Activated CD8-positive, alpha-beta memory T cell treated with anti-CD3 and anti-CD28 coated beads, Interleukin-2, amount 10 ng/mL, durations not matched to agents 7 days and 5 days (primary cell): ENCODE results near the gene TSPAN18. TPM values are rescaled to one million over a fixed set of nuclear protein-coding genes. Genes with fewer than 3 reads are reported as not detected.

ENCODE experiments used
- ATAC-seq: fragments of 150-1000 bp; cut with Tn5 transposase; one replicate; pipeline ENCODE4 v1.10.0; 2021; ENCODE audit warnings: moderate library complexity
- CTCF ChIA-PET: fragments of 350-600 bp; sonication (Branson Sonifier 250); formaldehyde crosslinking; loops from one replicate; lab custom pipeline; 2021; ENCODE audit warnings: antibody characterized with exemption; lab: Charles Lee
- DNase-seq: peaks from one replicate; pipeline ENCODE4 v3.0.0-alpha.2; 2020
- H3K27ac Mint-ChIP-seq: one replicate; pipeline ENCODE4 v1.8.0; 2021; ENCODE audit warnings: mild to moderate bottlenecking, mixed read lengths
- H3K27me3 Mint-ChIP-seq: one replicate; pipeline ENCODE4 v1.8.0; 2021; ENCODE audit warnings: mixed read lengths
- H3K36me3 Mint-ChIP-seq: one replicate; pipeline ENCODE4 v1.8.0; 2021; ENCODE audit warnings: mild to moderate bottlenecking, mixed read lengths
- H3K4me1 Mint-ChIP-seq: one replicate; pipeline ENCODE4 v1.8.0; 2021; ENCODE audit warnings: mixed read lengths
- H3K4me3 Mint-ChIP-seq: one replicate; pipeline ENCODE4 v1.8.0; 2021; ENCODE audit warnings: mild to moderate bottlenecking, moderate library complexity, mixed read lengths
- H3K9me3 Mint-ChIP-seq: one replicate; pipeline ENCODE4 v1.8.0; 2022; ENCODE audit warnings: low read depth, mixed read lengths
- total RNA-seq, 2 experiments: library from RNA; stranded (reverse); gene quantifications; one replicate each; pipeline ENCODE4 v1.2.3, GENCODE V29; 2021

TSPAN18 gene
- total RNA-seq, 2 experiments from 2014 or later, result 3.8 to 6.1 TPM

GRCh38 chr11:44733877-44734276 lies 7.1 kb downstream of the TSPAN18 start:
- peaks cover 15% of the 10 kb centered on the region for H3K4me1 Mint-ChIP-seq
- H3K36me3 Mint-ChIP-seq, result no peaks in the 10 kb centered on the region
- H3K9me3 Mint-ChIP-seq, result no peaks in the 10 kb centered on the region
- H3K27ac Mint-ChIP-seq, result no peak overlapping the region
- H3K27me3 Mint-ChIP-seq, result peaks cover 31% of the 10 kb centered on the region
- DNase-seq (no peak), ATAC-seq (no peak)
- CTCF ChIA-PET, result interaction anchor here (1.8 kb wide), 1 partner anchor 177 kb away, joined by 4 read pairs; no protein-coding TSS in a partner anchor
- H3K4me3 Mint-ChIP-seq, result no peak overlapping the region

GRCh38 chr11:44734843-44735381 lies 8.2 kb downstream of the TSPAN18 start:
- H3K27me3 Mint-ChIP-seq, result peaks cover 20% of the 10 kb centered on the region

GRCh38 chr11:44736791-44737190 lies 10.0 kb downstream of the TSPAN18 start:
- Mint-ChIP-seq H3K36me3 (no peaks in the 10 kb centered on the region), H3K4me1 (peaks cover 8% of the 10 kb centered on the region), H3K27ac (no peak overlapping the region)

More at GRCh38 chr11:44734843-44735381, 8.2 kb downstream of the TSPAN18 start:
- DNase-seq (no peak), ATAC-seq (no peak)
- CTCF ChIA-PET, result no interaction called here
- Mint-ChIP-seq H3K4me1 (peaks cover 8% of the 10 kb centered on the region), H3K27ac (no peak overlapping the region), H3K4me3 (no peak overlapping the region), H3K36me3 (no peaks in the 10 kb centered on the region), H3K9me3 (no peaks in the 10 kb centered on the region)

GRCh38 chr11:44737245-44738085 lies 10.7 kb downstream of the TSPAN18 start:
- ATAC-seq (no peak), DNase-seq (no peak)
- Mint-ChIP-seq H3K4me3 (no peak overlapping the region), H3K4me1 (peaks cover 8% of the 10 kb centered on the region), H3K9me3 (no peaks in the 10 kb centered on the region), H3K36me3 (no peaks in the 10 kb centered on the region), H3K27me3 (peaks cover 14% of the 10 kb centered on the region), H3K27ac (no peak overlapping the region)
- CTCF ChIA-PET, result interaction anchor here (0.8 to 1.9 kb wide), 2 partner anchors 174 to 181 kb away, joined by 3 to 8 read pairs; no protein-coding TSS in a partner anchor

More at GRCh38 chr11:44736791-44737190, 10.0 kb downstream of the TSPAN18 start:
- CTCF ChIA-PET, result interaction anchor here (1.9 kb wide), 1 partner anchor 175 kb away, joined by 8 read pairs; no protein-coding TSS in a partner anchor
- H3K4me3 Mint-ChIP-seq, result no peak overlapping the region
- no peaks in the 10 kb centered on the region for H3K9me3 Mint-ChIP-seq
- DNase-seq (no peak), ATAC-seq (no peak)
- H3K27me3 Mint-ChIP-seq, result peaks cover 15% of the 10 kb centered on the region

GRCh38 chr11:44738791-44739190 lies 12.0 kb downstream of the TSPAN18 start:
- CTCF ChIA-PET, result no interaction called here

GRCh38 chr11:44740967-44741366 lies 14.2 kb downstream of the TSPAN18 start:
- no peak for ATAC-seq
- peaks cover 13% of the 10 kb centered on the region for H3K27me3 Mint-ChIP-seq
- H3K36me3 Mint-ChIP-seq, result no peaks in the 10 kb centered on the region
- DNase-seq, result no peak
- no peaks in the 10 kb centered on the region for H3K9me3 Mint-ChIP-seq
- CTCF ChIA-PET, result interaction anchor here (0.9 to 1.4 kb wide), 3 partner anchors 10 to 186 kb away, joined by 3 to 5 read pairs (median 4); no protein-coding TSS in a partner anchor
- H3K4me1 Mint-ChIP-seq, result peaks cover 8% of the 10 kb centered on the region
- H3K4me3 Mint-ChIP-seq, result no peak overlapping the region
- no peak overlapping the region for H3K27ac Mint-ChIP-seq

More at GRCh38 chr11:44738791-44739190, 12.0 kb downstream of the TSPAN18 start:
- Mint-ChIP-seq H3K9me3 (no peaks in the 10 kb centered on the region), H3K27me3 (peaks cover 13% of the 10 kb centered on the region), H3K36me3 (no peaks in the 10 kb centered on the region), H3K27ac (no peak overlapping the region), H3K4me3 (no peak overlapping the region), H3K4me1 (peaks cover 8% of the 10 kb centered on the region)
- ATAC-seq (no peak), DNase-seq (no peak)

- Mint-ChIP-seq H3K27ac (no peak overlapping the region), H3K36me3 (no peaks in the 10 kb centered on the region), H3K27me3 (peaks cover 10% of the 10 kb centered on the region), H3K9me3 (no peaks in the 10 kb centered on the region), H3K4me3 (no peak overlapping the region), H3K4me1 (peaks cover 6% of the 10 kb centered on the region)
- ATAC-seq (no peak), DNase-seq (no peak)
- CTCF ChIA-PET, result interaction anchor here (0.7 to 1.4 kb wide), 2 partner anchors 151 to 185 kb away, joined by 3 read pairs; no protein-coding TSS in a partner anchor
These were observed 15.2 kb downstream of the TSPAN18 start for GRCh38 chr11:44741976-44742375.

- H3K4me1 Mint-ChIP-seq, result peaks cover 2% of the 10 kb centered on the region
- H3K27me3 Mint-ChIP-seq, result peaks cover 7% of the 10 kb centered on the region
- no peak for DNase-seq
- no peak for ATAC-seq
- no peak overlapping the region for H3K4me3 Mint-ChIP-seq
- no peak overlapping the region for H3K27ac Mint-ChIP-seq
- CTCF ChIA-PET, result interaction anchor here (0.6 kb wide), 1 partner anchor 152 kb away, joined by 3 read pairs; no protein-coding TSS in a partner anchor
- no peaks in the 10 kb centered on the region for H3K36me3 Mint-ChIP-seq
- no peaks in the 10 kb centered on the region for H3K9me3 Mint-ChIP-seq
These were observed 15.9 kb downstream of the TSPAN18 start for GRCh38 chr11:44742508-44743246.

- CTCF ChIA-PET, result no interaction called here
- no peak overlapping the region for H3K27ac Mint-ChIP-seq
- H3K4me1 Mint-ChIP-seq, result peaks cover 3% of the 10 kb centered on the region
- DNase-seq (no peak), ATAC-seq (no peak)
- peaks cover 3% of the 10 kb centered on the region for H3K27me3 Mint-ChIP-seq
- no peaks in the 10 kb centered on the region for H3K9me3 Mint-ChIP-seq
- H3K4me3 Mint-ChIP-seq, result no peak overlapping the region
- no peaks in the 10 kb centered on the region for H3K36me3 Mint-ChIP-seq
These were observed 16.6 kb downstream of the TSPAN18 start for GRCh38 chr11:44743326-44743725.

GRCh38 chr11:44743959-44744557 lies 17.3 kb downstream of the TSPAN18 start:
- no peaks in the 10 kb centered on the region for H3K27me3 Mint-ChIP-seq
- no peak for ATAC-seq
- no peaks in the 10 kb centered on the region for H3K36me3 Mint-ChIP-seq
- no peak overlapping the region for H3K4me3 Mint-ChIP-seq
- DNase-seq, result no peak
- H3K27ac Mint-ChIP-seq, result no peak overlapping the region
- H3K9me3 Mint-ChIP-seq, result no peaks in the 10 kb centered on the region
- H3K4me1 Mint-ChIP-seq, result peaks cover 3% of the 10 kb centered on the region
- CTCF ChIA-PET, result no interaction called here

GRCh38 chr11:44746894-44747293 lies 20.1 kb downstream of the TSPAN18 start:
- H3K27me3 Mint-ChIP-seq, result no peaks in the 10 kb centered on the region
- H3K27ac Mint-ChIP-seq, result no peak overlapping the region
- no peaks in the 10 kb centered on the region for H3K36me3 Mint-ChIP-seq
- no peak overlapping the region for H3K4me3 Mint-ChIP-seq
- DNase-seq (no peak), ATAC-seq (no peak)
- no peaks in the 10 kb centered on the region for H3K9me3 Mint-ChIP-seq
- H3K4me1 Mint-ChIP-seq, result peaks cover 3% of the 10 kb centered on the region
- CTCF ChIA-PET, result no interaction called here

- no peaks in the 10 kb centered on the region for H3K36me3 Mint-ChIP-seq
- H3K4me3 Mint-ChIP-seq, result no peak overlapping the region
- H3K4me1 Mint-ChIP-seq, result peaks cover 3% of the 10 kb centered on the region
- CTCF ChIA-PET, result no interaction called here
- H3K27ac Mint-ChIP-seq, result no peak overlapping the region
- H3K9me3 Mint-ChIP-seq, result no peaks in the 10 kb centered on the region
- DNase-seq, result no peak
- no peaks in the 10 kb centered on the region for H3K27me3 Mint-ChIP-seq
- no peak for ATAC-seq
These were observed 20.6 kb downstream of the TSPAN18 start for GRCh38 chr11:44747316-44747715.

- no peak for DNase-seq
- Mint-ChIP-seq H3K27me3 (no peaks in the 10 kb centered on the region), H3K27ac (no peak overlapping the region), H3K4me1 (peaks cover 3% of the 10 kb centered on the region), H3K9me3 (no peaks in the 10 kb centered on the region), H3K36me3 (no peaks in the 10 kb centered on the region), H3K4me3 (no peak overlapping the region)
- no peak for ATAC-seq
- CTCF ChIA-PET, result no interaction called here
These were observed 21.1 kb downstream of the TSPAN18 start for GRCh38 chr11:44747836-44748235.
